ENCODE data around the gene TAS2R3. TPM values are rescaled to one million over a fixed set of nuclear protein-coding genes. Genes with fewer than 3 reads are reported as not detected.
"Not testable (repeated sequence)": the region's sequence is repeated elsewhere in the genome, so short reads cannot be mapped to it uniquely, and the experiment has no call there.

TAS2R3 gene
- total and polyA plus RNA-seq, 9 donors, result 0.17 to 4.9 (median 3.1) TPM

DNA sequence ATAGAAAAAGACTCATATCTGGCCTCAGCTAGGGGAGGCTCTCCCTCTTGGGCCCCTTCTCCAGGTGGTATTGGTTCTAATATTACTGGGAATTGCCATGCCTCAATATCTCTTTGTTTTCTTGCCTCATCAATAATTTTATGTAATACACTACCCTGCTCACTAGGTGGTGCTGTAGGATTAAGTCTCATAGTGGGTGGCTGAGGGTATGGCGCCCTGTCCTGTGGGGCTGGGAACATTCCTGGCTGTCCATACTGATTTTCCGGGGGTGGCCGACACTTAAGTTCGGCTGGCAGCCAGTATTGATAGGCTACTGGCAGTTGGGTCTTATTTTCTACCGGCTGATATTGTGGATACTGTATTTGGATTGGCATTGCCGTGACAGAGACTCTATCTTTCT lies 9.0 kb upstream of the TAS2R3 start:
- no peak for TF ChIP-seq CTCF (IDR thresholded peaks at IDR 0.05)
- TF ChIP-seq POLR2A (IDR thresholded peaks at IDR 0.05), result no peak
- TF ChIP-seq EP300 (IDR thresholded peaks at IDR 0.05), result no peak
- no peaks in the 10 kb centered on the region for H3K36me3 ChIP-seq
- no peaks in the 10 kb centered on the region for H3K4me1 ChIP-seq (ENCODE audit: insufficient read depth)
- no peaks in the 10 kb centered on the region for H3K27me3 ChIP-seq
- no peak overlapping the region for H3K4me3 ChIP-seq
- peaks cover 0 to 21% of the 10 kb centered on the region in 2 donors for H3K9me3 ChIP-seq
- WGBS, 3 donors, result 82 to 89% (median 88%) methylated on average over 6 of the region's 6 CpGs
- DNase-seq, result no peak
- H3K27ac ChIP-seq, result no peak overlapping the region
- intact Hi-C loops (cut with DNase I), result no loop called here

GRCh38 chr7:141770083-141770583 lies 6.2 kb downstream of the TAS2R3 start:
- DNase-seq; H3K27ac ChIP-seq; H3K4me1 ChIP-seq (ENCODE audit: insufficient read depth); H3K4me3 ChIP-seq; intact Hi-C loops (cut with DNase I); H3K27me3 ChIP-seq; H3K9me3 ChIP-seq; H3K36me3 ChIP-seq: not testable (repeated sequence)
- 94 to 98% (median 97%) methylated on average over 3 of the region's 3 CpGs for WGBS, 3 donors

- no peaks in the 10 kb centered on the region for H3K36me3 ChIP-seq
- H3K4me3 ChIP-seq, result no peak within 1 kb of the TSS
- no peak for DNase-seq
- intact Hi-C loops (cut with DNase I), result no loop called here
- H3K9me3 ChIP-seq, result peaks cover 0 to 7% of the 10 kb centered on the region in 2 donors
- TF ChIP-seq POLR2A (IDR thresholded peaks at IDR 0.05) (no peak), CTCF (IDR thresholded peaks at IDR 0.05) (no peak), EP300 (IDR thresholded peaks at IDR 0.05) (no peak)
- 95 to 98% (median 97%) methylated on average over 1 of the region's 1 CpG for WGBS, 3 donors
- no peaks in the 10 kb centered on the region for H3K27me3 ChIP-seq
- no peak within 1 kb of the TSS for H3K27ac ChIP-seq
- no peaks in the 10 kb centered on the region for H3K4me1 ChIP-seq (ENCODE audit: insufficient read depth)
These were observed 12.5 kb downstream of the TAS2R3 start, which contains the start of gene TAS2R4 for GRCh38 chr7:141776374-141776773. Gene TAS2R4, plus strand, starts transcription at chr7:141776674. Its CDS starts 1,815 bp downstream, at chr7:141778489.

DNA sequence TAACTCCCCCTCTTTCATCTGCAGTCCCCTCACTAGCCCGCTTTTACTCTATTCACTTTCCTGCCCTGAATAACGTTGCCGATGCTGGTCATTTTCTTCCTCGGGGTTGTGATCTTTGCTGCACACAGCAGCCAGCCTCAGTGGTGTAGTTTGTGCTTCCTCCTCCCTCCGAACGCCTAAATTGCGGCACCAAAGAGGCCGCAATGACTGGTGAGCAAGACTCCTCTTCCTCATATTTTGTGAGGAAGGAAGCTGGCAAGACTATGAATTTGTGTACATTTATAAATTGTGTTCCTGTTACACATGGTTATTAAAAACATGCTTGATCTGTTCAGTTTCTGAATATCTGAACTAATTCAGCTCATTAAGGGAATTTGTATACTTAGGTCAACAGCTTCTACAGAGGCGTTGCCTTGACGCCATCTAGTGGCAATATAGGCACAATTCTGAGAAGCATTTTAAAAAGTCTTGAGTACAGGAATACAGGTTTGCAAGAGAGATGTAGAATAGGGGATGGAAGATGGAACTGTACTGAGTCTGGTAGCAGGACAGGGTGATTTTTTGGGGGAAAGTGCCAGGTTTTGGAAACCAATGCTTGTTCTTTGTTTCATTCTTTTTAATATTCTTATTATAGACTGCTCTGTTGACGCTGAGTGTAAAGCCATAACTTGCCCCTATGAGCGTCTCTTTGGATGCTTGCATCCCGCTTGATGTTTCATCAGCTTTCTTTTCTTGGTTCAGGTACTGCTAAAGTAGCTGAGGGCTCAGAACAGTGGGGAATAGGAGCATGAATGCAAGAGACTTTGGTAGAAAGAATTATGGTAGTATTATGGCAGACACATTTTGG lies 22.0 kb downstream of the TAS2R3 start:
- Histone ChIP-seq H3K27me3 (no peaks in the 10 kb centered on the region), H3K9me3 (no peaks in the 10 kb centered on the region), H3K27ac (no peak overlapping the region), H3K4me1 (ENCODE audit: insufficient read depth) (no peaks in the 10 kb centered on the region), H3K4me3 (no peak overlapping the region), H3K36me3 (no peaks in the 10 kb centered on the region)
- intact Hi-C loops (cut with DNase I), result no loop called here
- 70 to 74% (median 73%) methylated on average over 13 of the region's 13 CpGs for WGBS, 3 donors
- TF ChIP-seq EP300 (IDR thresholded peaks at IDR 0.05), result no peak
- peak in 1 of 3 donors; percentile 8 for TF ChIP-seq CTCF (IDR thresholded peaks at IDR 0.05)
- TF ChIP-seq POLR2A (IDR thresholded peaks at IDR 0.05), result no peak
- DNase-seq, result no peak

DNA sequence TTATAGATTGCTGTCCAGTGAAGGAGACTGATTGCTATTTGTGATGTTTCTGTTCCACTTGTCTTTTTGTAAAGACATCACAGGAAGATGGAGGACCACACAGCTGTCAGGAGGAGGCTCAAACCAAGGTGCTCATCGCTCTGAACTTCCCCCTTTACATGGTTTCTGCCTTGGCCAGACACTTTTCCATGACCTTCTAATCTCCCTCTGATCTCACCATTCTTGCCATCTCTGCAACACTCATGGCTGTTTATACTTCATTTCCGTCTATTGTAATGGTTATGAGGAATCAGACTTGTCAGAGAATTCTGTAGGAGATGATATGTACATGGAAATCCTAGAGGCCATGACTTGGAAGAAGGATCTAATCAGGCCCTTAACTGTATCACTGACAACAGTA lies 24.4 kb downstream of the TAS2R3 start:
- intact Hi-C loops (cut with DNase I), result no loop called here
- Histone ChIP-seq H3K27me3 (no peaks in the 10 kb centered on the region), H3K36me3 (no peaks in the 10 kb centered on the region), H3K9me3 (no peaks in the 10 kb centered on the region), H3K4me1 (ENCODE audit: insufficient read depth) (no peaks in the 10 kb centered on the region), H3K27ac (no peak overlapping the region), H3K4me3 (no peak overlapping the region)
- DNase-seq, result no peak
- no peak for TF ChIP-seq EP300 (IDR thresholded peaks at IDR 0.05)
- TF ChIP-seq CTCF (IDR thresholded peaks at IDR 0.05), result no peak
- 85 to 96% (median 88%) methylated on average over 2 of the region's 2 CpGs for WGBS, 3 donors
